H4 (cell line): ENCODE data around the gene PAGR1. TPM values are rescaled to one million over a fixed set of nuclear protein-coding genes. Genes with fewer than 3 reads are reported as not detected.
A peak's percentile ranks its signal among the peaks of the same experiment; 100 is the strongest.
"Not testable (repeated sequence)": the region's sequence is repeated elsewhere in the genome, so short reads cannot be mapped to it uniquely, and the experiment has no call there.

Experiments
- DNase-seq: peaks from one replicate; pipeline ENCODE4 v3.0.0-alpha.2; 2015; ENCODE audit warnings: low spot score
- total RNA-seq: library from RNA; depleted of rRNA; stranded (reverse); fragments of >200 nt; shearing (Covaris generic); gene quantifications from 2 replicates; pipeline ENCODE4 v1.2.3, GENCODE V29; 2014; rRNA removed

PAGR1 gene
- total RNA-seq, 1 experiment from 2014 or later = 46.3 TPM

GRCh38 chr16:29862884-29863668 is 47.1 kb downstream of the PAGR1 start, which contains the start of gene CDIPT:
Gene CDIPT (minus strand): TSS chr16:29863226. CDS start chr16:29862857, 369 bp downstream.
- peak; percentile 95 for DNase-seq

DNA sequence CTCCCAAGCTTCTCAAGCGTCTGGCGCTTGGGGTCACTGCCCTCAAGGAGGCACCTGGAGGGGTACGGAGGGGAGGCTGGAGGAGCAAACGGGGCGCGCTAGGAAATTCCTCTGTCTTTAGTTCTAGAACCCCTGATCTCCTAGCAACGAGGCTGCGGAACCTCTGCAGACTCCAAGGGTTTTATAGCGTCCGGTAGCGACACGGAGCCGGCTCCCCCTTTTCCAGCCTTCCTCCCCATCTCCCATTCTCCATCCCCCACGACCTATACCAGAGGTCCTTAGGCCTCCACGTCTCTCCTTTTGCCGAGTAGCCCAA is 47.7 kb downstream of the PAGR1 start:
- no peak for DNase-seq

- no peak for DNase-seq
These were observed 48.3 kb downstream of the PAGR1 start for GRCh38 chr16:29864205-29864604.

- DNase-seq = no peak
These were observed 52.6 kb downstream of the PAGR1 start for GRCh38 chr16:29868396-29869009.

DNA sequence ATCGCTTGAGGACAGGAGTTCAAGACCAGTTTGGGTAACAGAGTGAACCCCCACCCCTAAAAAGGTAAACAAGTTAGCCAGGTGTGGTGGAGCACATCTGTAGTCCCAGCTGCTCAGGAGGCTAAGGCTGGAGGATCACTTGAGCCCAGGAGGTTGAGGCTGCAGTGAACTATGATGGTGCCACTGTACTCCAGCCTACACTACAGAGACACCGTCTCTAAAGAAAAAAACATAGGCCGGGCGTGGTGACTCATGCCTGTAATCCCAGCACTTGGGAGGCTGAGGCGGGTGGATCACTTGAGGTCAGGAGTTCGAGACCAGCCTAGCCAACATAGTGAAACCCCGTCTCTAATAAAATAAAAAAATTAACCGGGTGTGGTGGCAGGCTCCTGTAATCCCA is 53.1 kb downstream of the PAGR1 start:
- DNase-seq = not testable (repeated sequence)

Other genes with a start within 250 kb of the PAGR1 start
- 0.70 and 2.8 TPM in 2 replicates for gene SPN, start 152.9 kb upstream of the PAGR1 start, total RNA-seq
- 0.27 and 0.93 TPM in 2 replicates for gene QPRT, start 137.0 kb upstream of the PAGR1 start, total RNA-seq
- gene C16orf54, start 70.2 kb upstream of the PAGR1 start, total RNA-seq = 3.5 and 4.6 TPM in 2 replicates
- gene ZG16, start 37.9 kb upstream of the PAGR1 start, total RNA-seq = not detected in 2 replicates
- gene KIF22, start 25.4 kb upstream of the PAGR1 start, total RNA-seq = 60.9 and 72.7 TPM in 2 replicates
- gene MAZ, start 9.6 kb upstream of the PAGR1 start, total RNA-seq = 84.6 and 135 TPM in 2 replicates
- gene PRRT2, start 4.0 kb upstream of the PAGR1 start, total RNA-seq = 0.14 and 1.0 TPM in 2 replicates
- 83.0 and 87.2 TPM in 2 replicates for gene MVP, start 4.3 kb downstream of the PAGR1 start, total RNA-seq
- gene CDIPT, start 47.1 kb downstream of the PAGR1 start, total RNA-seq = 52.8 and 58.4 TPM in 2 replicates
- gene SEZ6L2, start 83.4 kb downstream of the PAGR1 start, total RNA-seq = 6.8 and 10.0 TPM in 2 replicates
- 3.6 and 6.9 TPM in 2 replicates for gene ASPHD1, start 84.3 kb downstream of the PAGR1 start, total RNA-seq
- gene KCTD13, start 110.1 kb downstream of the PAGR1 start, total RNA-seq = 3.3 and 7.4 TPM in 2 replicates
- gene TMEM219, start 145.9 kb downstream of the PAGR1 start, total RNA-seq = 60.8 and 85.4 TPM in 2 replicates
- gene TAOK2, start 157.7 kb downstream of the PAGR1 start, total RNA-seq = 11.6 and 17.2 TPM in 2 replicates
- 18.2 and 24.8 TPM in 2 replicates for gene HIRIP3, start 179.5 kb downstream of the PAGR1 start, total RNA-seq
- 85.3 and 87.1 TPM in 2 replicates for gene INO80E, start 180.1 kb downstream of the PAGR1 start, total RNA-seq
- gene DOC2A, start 194.9 kb downstream of the PAGR1 start, total RNA-seq = 0.12 TPM in 1 of 2 replicates, not detected in the other
- not detected in 2 replicates for gene C16orf92, start 207.0 kb downstream of the PAGR1 start, total RNA-seq
- 0.04 TPM in 1 of 2 replicates, not detected in the other for gene TLCD3B, start 215.1 kb downstream of the PAGR1 start, total RNA-seq
- 1,896 and 1,920 TPM in 2 replicates for gene ALDOA, start 249.6 kb downstream of the PAGR1 start, total RNA-seq